ENCODE data around the gene ADGRB3. TPM values are rescaled to one million over a fixed set of nuclear protein-coding genes. Genes with fewer than 3 reads are reported as not detected.

ADGRB3 gene
- total RNA-seq, 3 donors from 2014 or later = 1.1 to 2.3 (median 1.2) TPM

GRCh38 chr6:68693271-68693670 lies 58.2 kb downstream of the ADGRB3 start:
- no peak for TF ChIP-seq CTCF (IDR thresholded peaks at IDR 0.05)
- TF ChIP-seq POLR2AphosphoS5 (IDR thresholded peaks at IDR 0.05) = no peak
- TF ChIP-seq POLR2A (IDR thresholded peaks at IDR 0.05) = no peak
- no peak overlapping the region for H3K27ac ChIP-seq
- H3K9me3 ChIP-seq = no peaks in the 10 kb centered on the region
- no peak for DNase-seq (ENCODE audit: low spot score in 2 of 2)
- no peaks in the 10 kb centered on the region for H3K36me3 ChIP-seq
- intact Hi-C loops (cut with DNase I; ENCODE audit: low total_unique reads) = no loop called here
- H3K4me1 ChIP-seq = no peaks in the 10 kb centered on the region
- no peaks in the 10 kb centered on the region for H3K27me3 ChIP-seq
- H3K4me3 ChIP-seq = no peak overlapping the region

GRCh38 chr6:68695403-68695802 lies 60.3 kb downstream of the ADGRB3 start:
- no peak for DNase-seq (ENCODE audit: low spot score in 2 of 2)
- H3K4me3 ChIP-seq = no peak overlapping the region
- H3K27ac ChIP-seq = no peak overlapping the region
- no peaks in the 10 kb centered on the region for H3K36me3 ChIP-seq
- intact Hi-C loops (cut with DNase I; ENCODE audit: low total_unique reads) = no loop called here
- no peaks in the 10 kb centered on the region for H3K27me3 ChIP-seq
- H3K4me1 ChIP-seq = no peaks in the 10 kb centered on the region
- TF ChIP-seq POLR2A (IDR thresholded peaks at IDR 0.05) (no peak), CTCF (IDR thresholded peaks at IDR 0.05) (no peak), POLR2AphosphoS5 (IDR thresholded peaks at IDR 0.05) (no peak)
- no peaks in the 10 kb centered on the region for H3K9me3 ChIP-seq

- Histone ChIP-seq H3K27ac (no peak overlapping the region), H3K4me3 (no peak overlapping the region), H3K4me1 (no peaks in the 10 kb centered on the region), H3K9me3 (no peaks in the 10 kb centered on the region), H3K36me3 (no peaks in the 10 kb centered on the region), H3K27me3 (no peaks in the 10 kb centered on the region)
- DNase-seq (ENCODE audit: low spot score in 2 of 2) = no peak
- TF ChIP-seq POLR2A (IDR thresholded peaks at IDR 0.05) (no peak), POLR2AphosphoS5 (IDR thresholded peaks at IDR 0.05) (no peak)
- intact Hi-C loops (cut with DNase I; ENCODE audit: low total_unique reads) = no loop called here
These were observed 60.8 kb downstream of the ADGRB3 start for GRCh38 chr6:68695838-68696237.

GRCh38 chr6:68697394-68697793 lies 62.3 kb downstream of the ADGRB3 start:
- no peak overlapping the region for H3K27ac ChIP-seq
- intact Hi-C loops (cut with DNase I; ENCODE audit: low total_unique reads) = no loop called here
- H3K36me3 ChIP-seq = no peaks in the 10 kb centered on the region
- H3K4me1 ChIP-seq = no peaks in the 10 kb centered on the region
- no peak for TF ChIP-seq POLR2AphosphoS5 (IDR thresholded peaks at IDR 0.05)
- no peak for TF ChIP-seq CTCF (IDR thresholded peaks at IDR 0.05)
- TF ChIP-seq POLR2A (IDR thresholded peaks at IDR 0.05) = no peak
- DNase-seq (ENCODE audit: low spot score in 2 of 2) = no peak
- no peak overlapping the region for H3K4me3 ChIP-seq
- H3K9me3 ChIP-seq = no peaks in the 10 kb centered on the region
- no peaks in the 10 kb centered on the region for H3K27me3 ChIP-seq

- Histone ChIP-seq H3K27me3 (no peaks in the 10 kb centered on the region), H3K4me1 (no peaks in the 10 kb centered on the region), H3K36me3 (no peaks in the 10 kb centered on the region), H3K9me3 (no peaks in the 10 kb centered on the region), H3K27ac (no peak overlapping the region), H3K4me3 (no peak overlapping the region)
- DNase-seq (ENCODE audit: low spot score in 2 of 2) = no peak
- intact Hi-C loops (cut with DNase I; ENCODE audit: low total_unique reads) = loop anchor here (5.0 kb wide), 1 partner anchor 331 kb away; no protein-coding TSS in a partner anchor
- TF ChIP-seq POLR2A (IDR thresholded peaks at IDR 0.05) = no peak
- TF ChIP-seq POLR2AphosphoS5 (IDR thresholded peaks at IDR 0.05) = no peak
- TF ChIP-seq CTCF (IDR thresholded peaks at IDR 0.05) = no peak
These were observed 66.1 kb downstream of the ADGRB3 start for GRCh38 chr6:68701159-68701558.

- Histone ChIP-seq H3K36me3 (no peaks in the 10 kb centered on the region), H3K9me3 (no peaks in the 10 kb centered on the region), H3K4me1 (no peaks in the 10 kb centered on the region), H3K4me3 (no peak overlapping the region), H3K27ac (no peak overlapping the region), H3K27me3 (no peaks in the 10 kb centered on the region)
- no peak for DNase-seq (ENCODE audit: low spot score in 2 of 2)
- intact Hi-C loops (cut with DNase I; ENCODE audit: low total_unique reads) = loop anchor here (5.0 kb wide), 1 partner anchor 328 kb away; no protein-coding TSS in a partner anchor
- TF ChIP-seq POLR2AphosphoS5 (IDR thresholded peaks at IDR 0.05) (no peak), POLR2A (IDR thresholded peaks at IDR 0.05) (no peak), CTCF (IDR thresholded peaks at IDR 0.05) (no peak)
These were observed 69.4 kb downstream of the ADGRB3 start for GRCh38 chr6:68704485-68704884.

All from breast epithelium (tissue), 4 donors.